Measurements from ENCODE around the gene KCNIP4.

Gene KCNIP4

DNA sequence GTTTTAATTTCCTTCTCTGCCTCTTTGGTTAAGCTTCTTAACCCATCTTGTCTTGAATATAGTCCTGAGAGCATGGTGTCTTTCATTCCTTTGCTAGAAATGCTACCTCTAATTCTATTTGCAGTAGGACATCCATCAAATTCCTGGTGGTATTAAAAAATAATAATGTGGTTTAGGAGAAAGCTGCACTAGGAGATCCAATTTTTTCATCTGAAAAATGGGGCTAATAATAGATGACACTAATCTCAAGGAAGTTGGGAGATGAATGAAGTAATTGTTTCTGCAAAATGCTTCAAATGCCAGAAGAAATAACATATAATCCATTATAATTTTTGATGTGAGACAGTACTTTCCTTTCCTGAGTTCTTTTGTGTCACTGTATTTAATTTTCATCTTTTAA is 1053.4 kb downstream of the KCNIP4 start:
- in situ Hi-C loops (cut with HindIII; ENCODE audit: low sequenced_read_pairs), result no loop called here

DNA sequence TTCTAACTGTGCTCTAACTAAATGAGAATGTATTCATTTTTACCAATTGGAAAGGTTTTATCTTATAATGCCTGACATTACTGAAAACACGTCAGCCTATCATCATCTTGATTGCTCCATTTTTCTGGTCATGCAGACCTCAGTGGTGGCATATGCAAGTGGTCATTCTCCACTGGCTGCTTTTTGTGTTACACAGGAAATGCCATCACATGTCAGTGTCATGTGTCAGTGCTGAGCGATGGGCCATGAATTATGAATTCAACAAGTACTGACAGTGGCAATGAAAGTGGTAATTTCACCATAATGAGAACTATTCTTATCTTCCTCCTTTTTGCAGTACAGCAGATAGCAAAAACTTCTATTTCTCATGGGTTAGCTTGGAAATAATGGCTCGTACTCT is 1057.8 kb downstream of the KCNIP4 start:
- in situ Hi-C loops (cut with HindIII; ENCODE audit: low sequenced_read_pairs), result no loop called here

DNA sequence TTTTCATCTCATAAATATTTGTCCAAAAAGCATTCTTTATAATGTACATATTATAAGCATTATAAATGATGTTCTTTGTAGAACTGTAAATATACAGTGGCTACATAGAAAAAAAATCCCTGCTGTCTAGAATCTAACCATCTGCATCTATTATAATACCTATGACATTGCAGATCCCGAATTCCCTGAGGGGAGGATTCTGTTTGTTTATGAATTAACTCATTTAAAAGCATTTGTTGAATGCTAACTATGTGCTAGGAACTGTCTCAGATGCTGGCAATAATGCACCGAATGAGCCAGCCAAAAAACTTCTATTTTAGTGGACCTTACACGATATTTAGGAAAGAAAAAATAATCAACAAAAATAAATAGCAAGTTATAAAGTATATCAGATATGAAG is 1058.7 kb downstream of the KCNIP4 start:
- in situ Hi-C loops (cut with HindIII; ENCODE audit: low sequenced_read_pairs), result no loop called here

DNA sequence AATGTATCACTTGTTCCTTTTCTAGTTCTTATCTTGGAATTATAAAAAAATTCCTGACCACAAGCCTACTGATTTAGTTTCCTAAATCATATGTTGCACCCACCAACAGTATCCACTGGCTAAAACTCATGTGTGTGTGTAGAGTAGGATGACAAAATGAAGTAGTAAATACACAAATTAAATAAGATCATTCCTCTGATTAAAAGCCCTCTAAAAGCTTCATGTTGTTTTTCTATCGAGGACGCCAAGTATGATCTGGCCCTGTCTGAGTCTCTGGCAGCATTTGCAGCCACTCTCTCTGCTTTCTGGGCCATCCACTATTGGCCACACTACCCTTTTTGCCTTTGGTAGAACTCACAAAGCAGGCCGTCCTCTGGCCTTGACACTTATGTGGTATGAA is 1064.9 kb downstream of the KCNIP4 start:
- in situ Hi-C loops (cut with HindIII; ENCODE audit: low sequenced_read_pairs), result no loop called here

DNA sequence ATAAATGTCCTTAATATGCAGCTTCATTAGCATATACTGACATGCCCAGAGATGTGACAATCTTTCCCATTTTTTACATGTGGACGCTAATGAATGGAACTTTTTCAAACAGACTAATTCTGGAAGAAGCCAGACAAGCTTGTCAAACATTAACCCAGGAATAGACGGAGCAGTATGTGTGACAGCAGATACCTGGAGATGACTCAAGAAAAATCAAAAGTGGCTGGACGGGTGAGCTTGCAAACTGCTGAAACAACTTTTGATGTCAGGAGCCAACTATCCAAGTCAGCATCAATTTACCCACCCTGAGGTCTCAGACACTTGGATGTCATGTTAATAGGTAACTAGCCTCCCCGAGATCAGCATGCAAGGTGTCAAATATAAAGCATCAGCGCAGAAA is 1065.3 kb downstream of the KCNIP4 start:
- in situ Hi-C loops (cut with HindIII; ENCODE audit: low sequenced_read_pairs), result no loop called here

DNA sequence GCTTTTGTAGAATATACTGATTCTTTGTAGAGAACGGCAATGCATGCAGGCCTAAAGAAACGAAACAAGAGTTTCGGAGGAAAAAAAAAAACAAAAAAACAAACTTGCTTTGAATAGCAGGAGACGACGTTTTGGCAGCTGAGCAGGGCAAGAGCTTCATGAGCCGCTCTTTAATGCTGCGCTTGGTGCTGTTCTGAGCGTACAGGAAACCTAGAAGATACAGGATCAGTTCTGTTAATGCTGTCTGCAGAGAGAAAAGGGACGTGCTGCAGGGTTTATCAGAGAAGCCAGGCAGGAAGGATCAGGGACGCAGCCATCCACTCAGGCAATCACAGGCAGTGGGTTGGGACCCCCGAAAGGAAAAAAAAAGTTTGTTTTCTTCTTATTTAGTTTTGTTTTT is 1066.1 kb downstream of the KCNIP4 start:
- in situ Hi-C loops (cut with HindIII; ENCODE audit: low sequenced_read_pairs), result no loop called here

DNA sequence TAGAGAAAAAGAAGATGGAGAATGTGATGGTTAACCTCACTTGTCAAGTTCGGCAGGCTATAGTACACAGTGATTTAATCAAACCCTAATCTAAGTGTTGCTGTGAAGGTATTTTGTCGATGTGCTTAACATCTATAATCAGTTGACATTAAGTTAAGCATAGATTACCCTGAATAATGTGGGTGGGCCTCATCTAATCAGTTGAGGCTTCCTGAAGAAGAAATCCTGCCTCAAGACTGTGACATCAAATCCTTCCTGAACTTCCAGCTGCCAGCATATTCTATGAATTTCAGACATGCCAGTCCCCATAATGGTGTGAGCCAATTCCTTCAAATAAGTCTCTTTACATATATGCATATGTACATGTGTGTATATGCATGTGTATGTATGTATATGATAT is 1066.9 kb downstream of the KCNIP4 start:
- in situ Hi-C loops (cut with HindIII; ENCODE audit: low sequenced_read_pairs), result no loop called here

DNA sequence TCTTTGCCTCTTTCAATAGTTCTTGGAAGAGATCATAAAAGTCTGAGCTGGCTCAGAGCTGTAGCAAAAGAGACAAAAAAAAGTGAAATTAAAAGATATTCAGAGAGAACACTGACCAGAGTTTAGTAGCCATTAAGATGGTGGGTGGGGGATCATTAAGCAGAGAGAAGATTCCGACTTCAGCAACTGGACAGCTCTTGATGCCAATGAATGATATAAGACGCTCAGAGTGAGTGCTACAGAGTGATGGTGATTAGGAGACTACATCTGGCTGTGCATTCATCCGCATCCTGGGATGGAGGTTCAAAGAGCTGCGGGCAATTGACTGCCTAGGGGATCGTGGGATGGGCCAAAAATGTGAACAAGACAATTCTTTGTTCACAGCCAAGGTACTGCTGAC is 1069.8 kb downstream of the KCNIP4 start:
- in situ Hi-C loops (cut with HindIII; ENCODE audit: low sequenced_read_pairs), result no loop called here

DNA sequence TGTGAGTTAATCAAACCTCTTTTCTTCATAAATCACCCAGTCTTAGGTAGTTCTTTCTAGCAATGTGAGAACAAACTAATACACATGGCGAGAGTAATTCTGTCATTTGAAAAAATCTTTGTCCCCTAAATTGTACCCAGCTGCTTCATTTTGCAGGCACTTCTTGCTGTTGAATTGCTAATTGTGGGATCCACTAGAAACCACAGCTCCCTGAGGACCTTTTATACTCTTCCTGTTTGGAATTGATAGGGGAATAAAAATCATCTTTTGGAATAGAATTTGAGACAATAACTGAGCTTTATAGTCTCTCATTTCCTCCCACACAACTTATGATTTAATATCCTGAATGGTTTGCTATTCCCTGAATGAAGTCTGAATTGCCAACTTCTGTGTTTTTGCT is 1078.1 kb downstream of the KCNIP4 start:
- in situ Hi-C loops (cut with HindIII; ENCODE audit: low sequenced_read_pairs), result no loop called here

DNA sequence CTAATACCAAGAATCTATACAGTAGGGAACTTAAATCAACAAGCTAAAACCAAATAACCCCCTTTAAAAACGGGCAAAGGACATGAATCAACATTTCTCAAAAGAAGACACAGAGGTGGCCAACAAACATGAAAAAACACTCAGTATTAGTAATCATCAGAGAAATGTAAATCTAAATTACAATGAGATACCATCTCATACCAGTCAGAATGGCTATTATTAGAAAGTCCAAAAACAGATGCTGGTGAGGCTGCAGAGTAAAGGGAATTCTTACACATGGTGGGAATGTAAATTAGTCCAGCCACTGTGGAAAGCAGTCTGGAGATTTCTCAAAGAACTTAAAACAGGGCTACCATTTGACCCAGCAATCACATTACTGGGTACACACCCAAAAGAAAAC is 1080.5 kb downstream of the KCNIP4 start:
- in situ Hi-C loops (cut with HindIII; ENCODE audit: low sequenced_read_pairs), result no loop called here

DNA sequence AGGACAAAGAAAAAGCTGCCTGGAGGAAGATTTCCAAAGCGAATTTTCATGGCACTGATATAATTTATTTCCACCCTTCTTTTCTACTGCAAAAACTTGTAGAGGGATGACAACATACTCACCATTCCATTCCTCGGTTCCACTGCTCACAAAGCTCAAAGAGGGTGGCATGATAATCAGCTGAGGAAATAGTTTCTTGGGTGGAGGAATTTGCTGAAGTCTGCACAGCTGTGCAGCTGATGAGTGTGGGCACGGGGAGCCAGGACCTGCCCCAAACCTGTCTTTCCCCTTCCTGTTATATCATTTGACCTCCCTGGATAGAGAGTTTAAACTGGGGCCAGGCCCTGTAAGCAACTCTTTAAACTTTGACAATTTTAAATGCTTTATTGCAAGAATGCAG is 1087.7 kb downstream of the KCNIP4 start:
- in situ Hi-C loops (cut with HindIII; ENCODE audit: low sequenced_read_pairs), result no loop called here

DNA sequence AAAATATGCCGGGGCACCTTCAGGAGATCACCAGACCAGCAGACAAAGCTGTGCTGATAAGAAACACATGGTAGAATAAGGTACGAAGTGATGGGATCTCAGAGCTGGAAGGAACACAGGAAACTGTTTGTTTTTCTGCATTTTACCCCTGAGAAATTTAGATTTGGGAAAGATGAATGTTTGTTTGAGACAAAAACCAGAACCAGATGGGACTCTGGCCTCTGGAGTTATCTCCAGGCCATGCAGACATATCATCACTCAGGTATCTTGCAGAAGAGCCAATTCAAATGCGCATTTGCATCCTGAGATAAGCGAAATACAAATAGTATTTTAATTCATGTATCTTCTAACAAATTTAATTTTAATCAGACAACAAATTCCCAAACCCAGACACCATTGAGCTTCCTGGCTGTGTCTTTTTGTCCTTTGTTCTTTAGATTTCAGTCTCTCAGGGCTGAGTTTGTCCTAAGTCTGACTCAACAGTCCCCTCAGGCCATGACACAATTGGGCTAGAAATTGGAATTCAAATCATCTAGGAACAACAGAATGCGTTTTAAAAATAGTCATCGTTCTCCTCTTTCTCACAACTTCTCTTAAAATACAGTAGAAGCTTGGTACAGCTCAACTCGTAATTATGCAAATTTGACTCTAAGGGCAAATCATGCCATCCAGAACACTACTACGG is 1089.3 kb downstream of the KCNIP4 start:
- in situ Hi-C loops (cut with HindIII; ENCODE audit: low sequenced_read_pairs), result no loop called here

DNA sequence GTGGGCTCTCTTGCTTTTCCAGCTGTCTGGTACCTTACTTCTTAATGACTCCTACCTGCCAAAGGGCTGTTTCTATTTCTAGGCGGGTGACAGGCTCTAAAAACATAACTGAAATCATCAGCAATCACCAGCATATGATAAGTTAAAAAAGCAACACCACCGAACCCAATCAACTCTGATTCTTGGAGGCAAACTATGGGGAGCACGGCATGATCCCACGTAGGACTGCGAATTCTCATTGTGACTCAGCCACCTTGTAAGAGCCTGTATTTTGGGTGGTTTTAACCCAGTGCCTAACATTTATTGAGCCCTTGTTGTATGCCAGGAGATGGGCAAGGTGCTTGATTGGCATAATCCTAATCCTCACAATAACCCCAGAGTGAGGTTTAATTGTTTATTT is 1091.5 kb downstream of the KCNIP4 start:
- in situ Hi-C loops (cut with HindIII; ENCODE audit: low sequenced_read_pairs), result no loop called here

DNA sequence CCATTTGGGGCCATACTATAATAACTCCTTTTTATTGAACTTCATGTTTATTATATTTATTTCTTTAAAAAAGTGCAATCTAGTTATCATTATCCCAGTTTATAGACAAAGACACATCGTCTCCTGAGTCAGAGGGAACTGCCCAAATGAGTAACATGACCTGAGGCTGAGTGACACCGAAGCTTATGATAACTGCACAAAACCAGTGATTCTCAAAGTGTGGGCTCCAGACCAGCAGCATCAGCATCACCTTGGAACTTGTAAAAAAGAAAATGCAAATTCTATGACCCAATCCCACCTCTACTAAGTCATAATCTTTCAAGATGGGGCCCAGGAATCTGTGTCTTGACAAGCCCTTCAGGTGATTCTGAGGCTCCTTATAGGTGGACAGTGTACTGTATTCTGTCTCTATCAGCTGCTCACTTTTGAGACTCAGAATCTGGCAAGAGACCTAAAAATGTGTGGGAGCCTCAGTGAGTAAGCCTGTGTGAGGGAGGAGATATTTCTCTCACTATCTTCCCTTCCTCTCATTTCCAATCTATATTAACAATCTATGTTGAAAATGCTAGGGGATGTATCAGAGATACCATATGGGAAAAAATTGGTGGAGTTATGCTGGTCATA is 1101.3 kb downstream of the KCNIP4 start:
- in situ Hi-C loops (cut with HindIII; ENCODE audit: low sequenced_read_pairs), result no loop called here

DNA sequence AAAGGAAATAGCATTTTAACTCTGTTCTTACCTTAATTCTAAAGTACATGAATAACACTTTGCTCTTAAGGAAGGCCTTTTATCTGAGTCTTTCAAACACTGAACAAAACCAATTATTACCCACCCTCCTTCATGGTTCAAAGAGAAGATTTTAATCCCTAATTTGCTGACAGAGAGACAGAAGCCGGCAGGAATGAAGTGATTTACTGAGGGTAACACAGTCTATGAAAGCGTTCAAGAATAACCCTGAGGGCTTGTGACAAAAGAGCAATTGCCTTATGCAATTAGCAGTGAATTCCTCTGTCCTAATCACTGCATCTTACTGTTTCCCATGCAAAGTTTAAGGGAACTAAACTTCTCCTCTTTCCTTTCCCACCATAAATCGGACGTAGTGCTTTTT is 1104.3 kb downstream of the KCNIP4 start:
- in situ Hi-C loops (cut with HindIII; ENCODE audit: low sequenced_read_pairs), result no loop called here

DNA sequence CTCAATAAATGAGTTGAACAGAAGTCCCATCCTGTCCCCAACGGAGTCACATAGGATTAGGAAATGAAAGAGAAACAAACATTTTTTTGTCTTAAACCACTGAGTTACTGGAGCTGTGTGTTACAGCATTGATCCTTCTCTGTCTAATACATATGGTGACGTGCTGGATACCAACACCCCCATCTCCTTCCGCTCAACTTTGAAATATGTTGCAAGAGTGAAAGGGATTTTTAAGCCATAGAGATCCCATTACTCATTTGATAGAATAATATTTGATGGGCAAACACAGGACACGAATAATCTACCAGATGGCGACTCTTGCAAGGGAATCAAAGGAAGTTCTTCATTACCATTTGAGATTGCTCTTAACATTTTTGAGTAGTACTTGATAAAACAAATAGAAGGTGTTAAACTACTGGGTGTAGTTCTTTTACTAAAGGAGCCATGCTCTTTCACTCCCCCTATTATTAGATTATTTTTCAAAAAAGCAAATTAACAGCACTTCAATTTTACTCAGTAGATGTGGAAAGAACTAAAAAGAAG is 1107.9 kb downstream of the KCNIP4 start:
- in situ Hi-C loops (cut with HindIII; ENCODE audit: low sequenced_read_pairs), result no loop called here

DNA sequence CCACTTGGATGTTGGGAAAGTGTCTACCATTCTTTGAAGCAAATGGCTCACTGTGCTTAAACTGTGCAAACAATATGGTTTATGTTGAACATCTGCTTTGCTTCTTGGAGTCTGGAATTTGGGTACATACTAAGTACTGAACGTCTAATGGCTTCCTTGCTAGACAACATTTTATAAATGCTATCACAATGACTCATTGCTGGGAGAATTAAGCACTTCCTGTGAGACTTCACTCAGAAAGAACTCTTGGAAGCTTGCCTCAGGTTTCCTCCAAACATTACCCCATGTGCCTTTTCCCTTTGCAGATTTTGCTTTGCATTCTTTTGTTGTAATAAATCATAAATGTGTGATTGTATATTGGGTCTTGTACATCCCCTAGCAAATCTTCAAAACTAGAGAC is 1108.6 kb downstream of the KCNIP4 start:
- in situ Hi-C loops (cut with HindIII; ENCODE audit: low sequenced_read_pairs), result no loop called here

DNA sequence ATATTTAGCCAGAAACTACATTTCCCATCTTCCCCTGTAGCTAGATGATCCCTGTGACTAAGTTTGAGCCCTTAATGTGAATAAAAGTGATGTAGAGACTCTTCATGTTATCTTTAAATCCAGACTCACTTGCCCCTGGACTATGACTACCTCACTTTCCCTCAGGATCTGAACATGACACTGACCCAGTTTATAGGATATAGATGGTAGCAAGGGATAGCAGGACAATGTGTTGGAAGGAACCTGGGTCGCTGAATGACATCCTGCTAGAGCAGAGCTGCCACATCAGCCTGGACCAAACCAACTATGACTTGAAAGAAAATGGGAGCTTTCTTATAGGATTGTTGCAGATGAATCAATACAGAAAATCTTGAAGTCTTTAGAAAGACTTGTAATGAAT is 1110.1 kb downstream of the KCNIP4 start:
- in situ Hi-C loops (cut with HindIII; ENCODE audit: low sequenced_read_pairs), result no loop called here

DNA sequence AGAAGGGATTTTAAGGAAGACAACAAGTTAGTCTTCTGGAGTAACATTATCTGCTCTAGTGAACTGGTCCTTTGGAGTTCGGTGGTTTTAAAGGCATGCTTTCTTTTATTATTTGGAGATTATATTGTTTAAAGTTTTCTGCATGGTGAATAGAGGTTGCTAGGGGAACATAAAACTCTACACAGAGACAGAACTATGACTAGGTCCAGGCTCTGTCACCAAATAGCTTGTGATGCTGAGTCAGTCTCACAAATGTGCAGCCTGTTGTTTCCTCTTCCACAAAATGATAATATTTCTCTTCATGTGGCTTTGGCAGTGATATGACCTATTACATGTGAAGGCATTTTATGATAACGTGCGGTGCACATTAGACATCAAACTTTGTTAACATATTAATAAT is 1115.7 kb downstream of the KCNIP4 start:
- in situ Hi-C loops (cut with HindIII; ENCODE audit: low sequenced_read_pairs), result no loop called here

DNA sequence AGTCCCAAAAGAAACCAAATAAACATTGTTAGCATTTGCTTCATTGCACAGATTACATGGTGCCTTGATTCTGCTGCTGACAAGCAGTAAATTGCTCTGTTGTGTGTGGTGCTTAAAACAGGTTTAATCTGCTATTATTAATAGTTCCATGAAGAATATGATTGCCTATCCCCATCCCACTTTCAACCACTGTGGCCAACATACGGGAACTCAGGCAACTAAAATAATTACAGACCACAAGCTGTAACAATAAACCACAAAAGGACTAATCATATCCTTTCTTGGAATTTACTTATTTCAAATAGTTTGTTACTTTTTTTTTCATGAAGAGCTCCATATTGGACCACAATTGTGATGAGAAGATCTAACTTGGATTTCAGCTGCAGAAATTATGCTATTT is 1116.8 kb downstream of the KCNIP4 start:
- in situ Hi-C loops (cut with HindIII; ENCODE audit: low sequenced_read_pairs), result no loop called here

DNA sequence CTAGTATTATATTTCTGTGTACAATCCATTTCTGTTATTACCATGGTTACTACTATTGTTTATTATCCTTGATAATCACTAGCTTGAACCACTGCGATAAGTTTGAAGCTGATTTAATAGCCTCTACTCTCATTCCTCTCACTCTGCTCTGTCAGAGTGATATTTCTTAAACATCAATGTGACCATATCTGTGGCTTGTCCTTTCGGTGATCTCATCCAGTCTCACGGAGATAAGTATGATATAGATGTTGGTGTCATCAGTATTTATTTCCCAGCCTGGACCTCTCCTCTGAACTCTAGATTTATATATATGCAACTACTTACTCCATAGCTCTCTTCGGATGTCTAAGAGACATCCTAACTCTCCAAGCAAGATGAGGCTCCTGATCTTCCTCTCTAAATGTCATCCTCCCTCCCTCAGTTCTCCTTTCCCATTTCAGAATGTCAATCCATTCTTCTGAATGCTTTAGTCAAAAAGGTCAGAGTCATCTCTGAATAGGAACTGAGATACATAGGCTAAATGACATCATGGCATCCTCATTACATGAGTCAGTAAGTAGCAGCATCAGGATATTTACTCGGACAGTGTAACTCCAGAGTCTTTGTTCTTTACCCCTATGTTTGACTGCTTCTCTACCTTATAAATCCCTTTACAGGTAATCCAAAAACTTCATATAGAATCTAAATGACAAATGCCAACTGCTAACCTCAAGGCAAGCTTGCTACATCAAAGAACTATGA is 1118.8 kb downstream of the KCNIP4 start:
- in situ Hi-C loops (cut with HindIII; ENCODE audit: low sequenced_read_pairs), result no loop called here

DNA sequence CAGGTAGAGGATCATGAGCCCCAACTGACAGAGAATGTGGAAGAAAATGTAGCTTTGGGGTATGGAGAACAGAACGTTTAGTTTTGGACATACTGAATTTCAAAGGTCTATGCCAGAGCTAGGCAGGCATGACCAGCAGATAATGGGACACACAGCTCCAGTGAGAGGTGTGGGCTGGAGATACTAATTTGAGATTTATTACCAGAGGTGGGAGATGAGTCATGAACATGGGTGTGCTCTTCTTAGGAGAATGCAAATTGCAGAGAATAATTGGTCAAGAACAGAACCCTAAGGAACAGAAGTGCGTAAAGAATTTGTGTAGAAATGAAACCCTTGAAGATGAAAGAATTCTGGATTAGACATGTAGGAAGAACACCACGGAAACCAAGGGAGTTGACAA is 1123.1 kb downstream of the KCNIP4 start:
- in situ Hi-C loops (cut with HindIII; ENCODE audit: low sequenced_read_pairs), result no loop called here

Data from DLD1 (cell line).